Trophoblast cell (in vitro differentiated cells and primary cell): ENCODE results near the gene TMEM132E.

Experiments
- DNase-seq, 2 donors: peaks; one replicate each; pipeline ENCODE4 v3.0.0-alpha.2; 2016
- H2AFZ ChIP-seq: 2 replicates; pipeline ENCODE4 v1.6.1; 2013; ENCODE audit warnings: low read length, moderate library complexity, mild to moderate bottlenecking; ENCODE audit not compliant: insufficient read depth, poor library complexity
- H2AK5ac ChIP-seq: 2 replicates; pipeline ENCODE4 v1.6.1; 2013; ENCODE audit warnings: mild to moderate bottlenecking, low read length
- H2BK120ac ChIP-seq: 2 replicates; pipeline ENCODE4 v1.6.1; 2013; ENCODE audit warnings: low read length, mild to moderate bottlenecking, moderate library complexity; ENCODE audit not compliant: insufficient read depth, poor library complexity
- H2BK12ac ChIP-seq: 2 replicates; pipeline ENCODE4 v1.6.1; 2013; ENCODE audit warnings: mild to moderate bottlenecking, low read length, moderate library complexity
- H2BK5ac ChIP-seq: 2 replicates; pipeline ENCODE4 v1.6.1; 2013; ENCODE audit warnings: low read length, low read depth, moderate library complexity, mild to moderate bottlenecking; ENCODE audit not compliant: poor library complexity
- H3K14ac ChIP-seq: 2 replicates; pipeline ENCODE4 v1.6.1; 2013; ENCODE audit warnings: mild to moderate bottlenecking, low read length
- H3K18ac ChIP-seq: 2 replicates; pipeline ENCODE4 v1.6.1; 2013; ENCODE audit warnings: mild to moderate bottlenecking, low read length
- H3K23ac ChIP-seq: 2 replicates; pipeline ENCODE4 v1.6.1; 2013; ENCODE audit warnings: low read length
- H3K27ac ChIP-seq: 2 replicates; pipeline ENCODE4 v1.5.1; 2013; ENCODE audit warnings: low read depth, mild to moderate bottlenecking, inconsistent platforms, low read length, moderate library complexity
- H3K27me3 ChIP-seq: 2 replicates; pipeline ENCODE4 v1.6.1; 2013; ENCODE audit warnings: inconsistent platforms, mild to moderate bottlenecking, low read length, moderate library complexity; ENCODE audit not compliant: insufficient read depth
- H3K36me3 ChIP-seq, 2 experiments: 1 replicate in 1 of 2; 2 replicates in 1 of 2; pipeline ENCODE4 v1.6.1; 2013; ENCODE audit warnings: low read length in 2 of 2, mild to moderate bottlenecking in 2 of 2, moderate library complexity in 1 of 2; ENCODE audit not compliant: insufficient read depth in 2 of 2, control insufficient read depth in 1 of 2
- H3K4ac ChIP-seq: 2 replicates; pipeline ENCODE4 v1.6.1; 2013; ENCODE audit warnings: low read depth, mild to moderate bottlenecking, low read length, moderate library complexity
- H3K4me1 ChIP-seq, 2 experiments: 1 replicate in 1 of 2; 2 replicates in 1 of 2; pipeline ENCODE4 v1.6.1; 2013; ENCODE audit warnings: low read length in 2 of 2, mild to moderate bottlenecking in 2 of 2, moderate library complexity in 1 of 2; ENCODE audit not compliant: insufficient read depth in 2 of 2, control insufficient read depth in 1 of 2
- H3K4me2 ChIP-seq: 2 replicates; pipeline ENCODE4 v1.6.1; 2013; ENCODE audit warnings: inconsistent platforms, mild to moderate bottlenecking, low read length, moderate library complexity
- H3K4me3 ChIP-seq: 2 replicates; pipeline ENCODE4 v1.5.1; 2013; ENCODE audit warnings: mild to moderate bottlenecking, low read depth, low read length, inconsistent platforms
- H3K79me1 ChIP-seq: one replicate; pipeline ENCODE4 v1.6.1; 2013; ENCODE audit warnings: low read length
- H3K79me2 ChIP-seq: 2 replicates; pipeline ENCODE4 v1.6.1; 2013; ENCODE audit warnings: low read length, mild to moderate bottlenecking; ENCODE audit not compliant: control insufficient read depth, insufficient read depth, poor library complexity
- H3K9ac ChIP-seq: 2 replicates; pipeline ENCODE4 v1.6.1; 2013; ENCODE audit warnings: mild to moderate bottlenecking, low read length
- H3K9me3 ChIP-seq: 2 replicates; pipeline ENCODE4 v1.6.1; 2013; ENCODE audit warnings: low read depth, mild to moderate bottlenecking, control low read depth, inconsistent platforms, low read length; ENCODE audit not compliant: insufficient read depth
- H4K12ac ChIP-seq: 2 replicates; pipeline ENCODE4 v1.6.1; 2013; ENCODE audit warnings: low read depth, mild to moderate bottlenecking, low read length, moderate library complexity
- H4K8ac ChIP-seq: 2 replicates; pipeline ENCODE4 v1.6.1; 2013; ENCODE audit warnings: low read depth, mild to moderate bottlenecking, low read length, moderate library complexity
- H4K91ac ChIP-seq: one replicate; pipeline ENCODE4 v1.6.1; 2013; ENCODE audit warnings: low read depth, mild to moderate bottlenecking, low read length, moderate library complexity
- WGBS: extraction: QIAGEN DNeasy Blood & Tissue Kit; methylation state at CpG from one replicate; pipeline ENCODE4 v1.1.7; 2013; ENCODE audit warnings: missing lambda C conversion rate; ENCODE audit not compliant: insufficient read length, insufficient coverage; ENCODE audit errors: extremely low coverage; 5-methylcytosine and 5-hydroxymethylcytosine counted together

Gene TMEM132E

GRCh38 chr17:34589120-34589965 lies 10.0 kb downstream of the TMEM132E start:
- H2AK5ac ChIP-seq, result no peak overlapping the region
- no peak overlapping the region for H4K8ac ChIP-seq
- peaks cover 2% of the 10 kb centered on the region for H3K9me3 ChIP-seq
- H3K4ac ChIP-seq, result no peak overlapping the region
- H3K4me3 ChIP-seq, result no peak overlapping the region
- DNase-seq, result no peak
- H2AFZ ChIP-seq, result no peak overlapping the region
- no peak overlapping the region for H2BK120ac ChIP-seq
- H3K23ac ChIP-seq, result no peak overlapping the region
- WGBS, result no CpG with 5 or more reads among the region's 11 CpGs
- no peaks in the 10 kb centered on the region for H3K79me2 ChIP-seq
- H3K9ac ChIP-seq, result no peak overlapping the region
- no peaks in the 10 kb centered on the region for H3K36me3 ChIP-seq
- no peak overlapping the region for H4K12ac ChIP-seq
- H3K18ac ChIP-seq, result no peak overlapping the region
- no peak overlapping the region for H3K27ac ChIP-seq
- H4K91ac ChIP-seq, result no peak overlapping the region
- no peaks in the 10 kb centered on the region for H3K79me1 ChIP-seq
- H3K14ac ChIP-seq, result no peak overlapping the region
- no peak overlapping the region for H2BK5ac ChIP-seq
- H3K4me2 ChIP-seq, result no peak overlapping the region
- no peaks in the 10 kb centered on the region for H3K4me1 ChIP-seq
- H3K27me3 ChIP-seq, result no peaks in the 10 kb centered on the region
- H2BK12ac ChIP-seq, result no peak overlapping the region

GRCh38 chr17:34592002-34592401 lies 12.6 kb downstream of the TMEM132E start:
- no CpG with 5 or more reads among the region's 4 CpGs for WGBS

GRCh38 chr17:34596920-34597319 lies 17.5 kb downstream of the TMEM132E start:
- Histone ChIP-seq H2AK5ac (no peak overlapping the region), H4K12ac (no peak overlapping the region), H3K18ac (no peak overlapping the region), H3K79me2 (no peaks in the 10 kb centered on the region), H4K91ac (no peak overlapping the region), H4K8ac (no peak overlapping the region), H2BK5ac (no peak overlapping the region), H3K14ac (no peak overlapping the region), H3K27ac (no peak overlapping the region), H3K9me3 (peaks cover 4% of the 10 kb centered on the region), H2AFZ (no peak overlapping the region), H3K4me1 (no peaks in the 10 kb centered on the region), H2BK120ac (no peak overlapping the region), H3K23ac (no peak overlapping the region), H2BK12ac (no peak overlapping the region), H3K4me3 (no peak overlapping the region), H3K4ac (no peak overlapping the region), H3K36me3 (no peaks in the 10 kb centered on the region), H3K4me2 (no peak overlapping the region), H3K79me1 (no peaks in the 10 kb centered on the region), H3K9ac (no peak overlapping the region), H3K27me3 (no peaks in the 10 kb centered on the region)
- DNase-seq, result no peak
- WGBS, result no CpG with 5 or more reads among the region's 5 CpGs

More at GRCh38 chr17:34592002-34592401, 12.6 kb downstream of the TMEM132E start:
- Histone ChIP-seq H3K23ac (no peak overlapping the region), H4K91ac (no peak overlapping the region), H2BK5ac (no peak overlapping the region), H4K12ac (no peak overlapping the region), H3K79me1 (no peaks in the 10 kb centered on the region), H4K8ac (no peak overlapping the region), H3K79me2 (no peaks in the 10 kb centered on the region), H2AK5ac (no peak overlapping the region), H3K9ac (no peak overlapping the region), H3K4me1 (no peaks in the 10 kb centered on the region), H2BK120ac (no peak overlapping the region), H3K27me3 (no peaks in the 10 kb centered on the region), H3K9me3 (peaks cover 2% of the 10 kb centered on the region), H3K14ac (no peak overlapping the region), H3K4me3 (no peak overlapping the region), H3K4ac (no peak overlapping the region), H3K4me2 (no peak overlapping the region), H2BK12ac (no peak overlapping the region), H3K18ac (no peak overlapping the region), H3K36me3 (no peaks in the 10 kb centered on the region), H2AFZ (no peak overlapping the region), H3K27ac (no peak overlapping the region)
- no peak for DNase-seq

GRCh38 chr17:34598161-34598776 lies 18.9 kb downstream of the TMEM132E start:
- Histone ChIP-seq H2BK5ac (no peak overlapping the region), H3K4me2 (no peak overlapping the region), H3K79me1 (no peaks in the 10 kb centered on the region), H2BK120ac (no peak overlapping the region), H2BK12ac (no peak overlapping the region), H2AFZ (no peak overlapping the region), H3K27ac (no peak overlapping the region), H4K12ac (no peak overlapping the region), H3K4me1 (no peaks in the 10 kb centered on the region), H3K18ac (no peak overlapping the region), H3K4ac (no peak overlapping the region), H3K23ac (no peak overlapping the region), H2AK5ac (no peak overlapping the region), H3K9me3 (peaks cover 3% of the 10 kb centered on the region), H3K79me2 (no peaks in the 10 kb centered on the region), H3K27me3 (no peaks in the 10 kb centered on the region), H3K14ac (no peak overlapping the region), H4K8ac (no peak overlapping the region), H3K4me3 (no peak overlapping the region), H3K36me3 (no peaks in the 10 kb centered on the region), H4K91ac (no peak overlapping the region), H3K9ac (no peak overlapping the region)
- WGBS, result no CpG with 5 or more reads among the region's 2 CpGs
- no peak for DNase-seq
